ENCODE data around the gene MTIF3. TPM values are rescaled to one million over a fixed set of nuclear protein-coding genes. Genes with fewer than 3 reads are reported as not detected.

The MTIF3 gene
- total RNA-seq, 1 experiment from 2014 or later = 42.0 TPM

- TF ChIP-seq STAT6 (CRISPR knock-in tag; conservative IDR thresholded peaks at IDR 0.05; ENCODE audit: low read depth) (peak; percentile 41; the same call in 1 of the 2 replicates), MYBL2 (CRISPR knock-in tag; IDR thresholded peaks at IDR 0.05) (peak; percentile 70; the same call in 1 of the 2 replicates), JUN (CRISPR knock-in tag; IDR thresholded peaks at IDR 0.05) (0 out of 2 replicates have a peak, but pooled peaks have one; percentile 55)
These were observed at the start of gene MTIF3 (continued) for GRCh38 chr13:27449936-27450828.

GRCh38 chr13:27497563-27498230, 47.3 kb upstream of the MTIF3 start:
- H3K9me3 Mint-ChIP-seq = no peaks in the 10 kb centered on the region
- TF ChIP-seq ZNF425 (CRISPR knock-in tag; conservative IDR thresholded peaks at IDR 0.05) (no peak), ZNF423 (CRISPR knock-in tag; IDR thresholded peaks at IDR 0.05) (no peak), NR2C2 (CRISPR knock-in tag; IDR thresholded peaks at IDR 0.05) (no peak)
- peaks cover 9% of the 10 kb centered on the region for H3K4me1 Mint-ChIP-seq
- ATAC-seq (no peak), DNase-seq (ENCODE audit: low spot score) (no peak)
- no peak overlapping the region for H3K27ac Mint-ChIP-seq
- CTCF ChIA-PET = interaction anchor here (0.8 to 1.9 kb wide), 3 partner anchors 10 to 329 kb away, joined by 3 to 7 read pairs (median 3); no protein-coding TSS in a partner anchor
- no peaks in the 10 kb centered on the region for H3K27me3 Mint-ChIP-seq (ENCODE audit: low read depth)
- POLR2A ChIA-PET = interaction anchor here (0.6 kb wide), 1 partner anchor 11 kb away, joined by 5 read pairs; no protein-coding TSS in a partner anchor
- no peak overlapping the region for H3K4me3 Mint-ChIP-seq
- H3K36me3 Mint-ChIP-seq = no peaks in the 10 kb centered on the region

- H3K4me1 Mint-ChIP-seq = peaks cover 7% of the 10 kb centered on the region
- peak; percentile 48 for ATAC-seq
- ChIA-PET CTCF (interaction anchor here (0.6 to 1.9 kb wide), 6 partner anchors 11 to 330 kb away, joined by 3 to 7 read pairs (median 4); no protein-coding TSS in a partner anchor), POLR2A (interaction anchor here (0.6 kb wide), 1 partner anchor 10 kb away, joined by 5 read pairs; no protein-coding TSS in a partner anchor)
- H3K4me3 Mint-ChIP-seq = no peak overlapping the region
- no peak overlapping the region for H3K27ac Mint-ChIP-seq
- no peak for DNase-seq (ENCODE audit: low spot score)
- H3K27me3 Mint-ChIP-seq (ENCODE audit: low read depth) = no peaks in the 10 kb centered on the region
- no peaks in the 10 kb centered on the region for H3K36me3 Mint-ChIP-seq
- TF ChIP-seq MXD4 (CRISPR knock-in tag; IDR thresholded peaks at IDR 0.05; ENCODE audit: borderline replicate concordance) = no peak
- no peak for TF ChIP-seq KAT7 (CRISPR knock-in tag; IDR thresholded peaks at IDR 0.05; ENCODE audit: borderline replicate concordance)
- TF ChIP-seq NFYB (CRISPR knock-in tag; conservative IDR thresholded peaks at IDR 0.05; ENCODE audit: low read depth) = no peak
- no peaks in the 10 kb centered on the region for H3K9me3 Mint-ChIP-seq
These were observed 46.3 kb upstream of the MTIF3 start for GRCh38 chr13:27496536-27497273.

- H3K27ac Mint-ChIP-seq = no peak overlapping the region
- H3K4me1 Mint-ChIP-seq = peaks cover 7% of the 10 kb centered on the region
- DNase-seq (ENCODE audit: low spot score) = no peak
- ChIA-PET POLR2A (interaction anchor here (0.6 kb wide), 1 partner anchor 9 kb away, joined by 5 read pairs; no protein-coding TSS in a partner anchor), CTCF (interaction anchor here (1.0 to 1.9 kb wide), 4 partner anchors 12 to 330 kb away, joined by 3 to 7 read pairs (median 4); no protein-coding TSS in a partner anchor)
- H3K9me3 Mint-ChIP-seq = no peaks in the 10 kb centered on the region
- no peaks in the 10 kb centered on the region for H3K36me3 Mint-ChIP-seq
- TF ChIP-seq CREM (CRISPR knock-in tag; IDR thresholded peaks at IDR 0.05) = no peak
- TF ChIP-seq ZNF671 (CRISPR knock-in tag; IDR thresholded peaks at IDR 0.05) = no peak
- no peak for TF ChIP-seq TEAD4 (CRISPR knock-in tag; IDR thresholded peaks at IDR 0.05)
- no peak for TF ChIP-seq MLX (CRISPR knock-in tag; IDR thresholded peaks at IDR 0.05)
- no peak for TF ChIP-seq SMAD4 (CRISPR knock-in tag; IDR thresholded peaks at IDR 0.05)
- no peak for TF ChIP-seq JUN (CRISPR knock-in tag; IDR thresholded peaks at IDR 0.05)
- H3K27me3 Mint-ChIP-seq (ENCODE audit: low read depth) = no peaks in the 10 kb centered on the region
- no peak for ATAC-seq
- no peak overlapping the region for H3K4me3 Mint-ChIP-seq
These were observed 45.6 kb upstream of the MTIF3 start for GRCh38 chr13:27496006-27496405.
